ENCODE data around the gene ARHGEF16.
A peak's percentile ranks its signal among the peaks of the same experiment; 100 is the strongest.

The ARHGEF16 gene

GRCh38 chr1:3468236-3469103 is 14.0 kb downstream of the ARHGEF16 start:
- DNase-seq (ENCODE audit: low read depth) = no peak

DNA sequence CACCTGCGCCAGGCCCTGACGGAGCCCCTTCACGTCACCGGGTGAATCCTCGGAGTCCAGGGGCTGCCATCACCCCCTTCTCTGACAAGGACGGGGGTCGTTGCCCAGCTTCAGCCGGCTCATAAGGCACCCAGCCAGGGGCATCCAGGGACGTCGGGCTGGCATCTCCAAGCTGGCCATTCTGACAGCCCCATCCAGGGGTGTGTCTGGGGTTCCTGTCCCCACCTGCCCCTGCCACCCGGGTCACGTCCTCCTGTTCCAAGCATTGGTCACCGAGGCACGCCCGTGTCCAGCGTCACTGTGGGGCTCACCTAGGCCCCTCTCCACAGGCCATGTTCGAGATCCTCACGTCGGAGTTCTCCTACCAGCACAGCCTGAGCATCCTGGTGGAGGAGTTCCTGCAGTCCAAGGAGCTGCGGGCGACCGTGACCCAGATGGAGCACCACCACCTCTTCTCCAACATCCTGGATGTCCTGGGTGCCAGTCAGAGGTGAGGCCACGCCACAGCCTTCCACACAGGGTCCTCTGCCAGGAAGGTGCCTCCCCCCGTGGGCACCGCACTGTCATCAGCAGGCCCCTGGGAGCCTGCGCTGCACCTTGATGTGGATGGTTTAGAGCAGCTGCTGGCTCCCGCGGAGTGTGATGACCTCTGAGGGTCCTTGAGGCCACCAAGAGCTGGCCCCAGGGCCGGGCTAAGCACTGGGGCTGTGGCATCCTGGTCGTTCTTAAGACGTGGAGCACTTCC is 14.8 kb downstream of the ARHGEF16 start:
- no peak for DNase-seq (ENCODE audit: low read depth)

GRCh38 chr1:3469849-3470649 is 15.6 kb downstream of the ARHGEF16 start:
- DNase-seq (ENCODE audit: low read depth) = no peak

DNA sequence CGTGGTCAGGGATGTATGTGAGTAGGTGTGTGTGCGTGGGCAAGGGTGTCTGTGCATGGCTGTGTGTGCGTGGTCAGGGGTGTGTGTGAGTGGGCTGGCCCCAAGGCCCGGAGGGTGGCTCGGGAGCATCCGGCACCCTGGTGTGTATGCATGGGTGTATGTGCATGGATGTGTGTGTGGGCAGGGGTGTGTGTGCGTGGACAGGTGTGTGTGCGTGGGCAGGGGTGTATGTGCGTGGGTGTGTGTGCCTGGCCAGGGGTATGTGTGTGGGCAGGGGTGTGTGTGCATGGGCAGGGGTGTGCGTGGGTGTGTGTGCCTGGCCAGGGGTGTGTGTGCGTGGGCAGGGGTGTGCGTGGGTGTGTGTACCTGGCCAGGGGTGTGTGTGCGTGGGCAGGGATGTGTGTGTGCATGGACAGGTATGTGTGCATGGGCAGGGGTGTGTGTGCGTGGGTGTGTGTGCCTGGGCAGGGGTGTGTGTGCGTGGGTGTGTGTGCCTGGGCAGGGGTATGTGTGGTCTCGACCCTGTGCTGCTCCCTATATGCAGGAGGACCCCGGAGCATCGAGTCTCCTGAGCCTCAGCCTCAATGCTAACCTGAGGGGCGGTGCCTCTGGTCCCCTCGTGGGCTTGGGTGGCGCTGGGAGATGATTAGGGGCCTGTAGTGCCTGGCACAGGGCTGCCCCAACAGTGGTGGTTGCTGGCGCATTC is 16.3 kb downstream of the ARHGEF16 start:
- no peak for DNase-seq (ENCODE audit: low read depth)

DNA sequence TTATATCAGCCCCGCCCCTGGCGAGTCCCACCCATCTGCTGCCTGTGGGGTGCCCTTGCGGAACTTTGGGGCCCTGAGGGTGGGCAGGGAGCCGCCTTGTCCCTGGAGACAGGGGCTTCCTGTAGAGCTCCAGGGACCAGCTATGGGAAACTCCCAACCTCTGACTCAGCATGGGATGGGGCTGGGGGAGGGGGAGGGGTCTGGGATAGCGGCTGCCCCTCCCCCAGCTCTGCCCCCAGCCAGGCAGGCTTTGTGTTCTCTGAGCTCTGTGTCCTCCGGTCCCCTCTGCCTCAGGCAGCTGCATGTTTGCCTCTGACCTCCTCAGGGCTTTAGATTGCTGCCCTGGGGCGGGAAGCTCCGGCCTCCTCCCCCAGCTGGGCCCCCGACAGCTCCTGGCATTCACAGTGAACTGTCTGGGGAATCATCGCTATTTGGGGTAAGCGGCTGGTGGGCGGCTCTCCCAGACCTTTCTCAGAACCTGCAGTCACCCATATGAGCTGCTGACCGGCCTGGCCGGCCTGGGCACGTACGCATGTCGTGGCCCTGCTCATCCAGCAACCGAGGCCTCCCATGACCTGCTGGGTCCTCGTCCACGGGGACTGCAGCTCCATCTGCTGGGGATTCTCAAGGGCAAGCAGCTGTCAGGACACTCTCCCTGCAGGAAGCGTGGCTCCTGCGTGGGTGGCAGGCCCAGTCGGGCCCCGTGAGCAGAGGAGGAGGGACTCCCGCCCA is 17.1 kb downstream of the ARHGEF16 start:
- DNase-seq (ENCODE audit: low read depth) = no peak

DNA sequence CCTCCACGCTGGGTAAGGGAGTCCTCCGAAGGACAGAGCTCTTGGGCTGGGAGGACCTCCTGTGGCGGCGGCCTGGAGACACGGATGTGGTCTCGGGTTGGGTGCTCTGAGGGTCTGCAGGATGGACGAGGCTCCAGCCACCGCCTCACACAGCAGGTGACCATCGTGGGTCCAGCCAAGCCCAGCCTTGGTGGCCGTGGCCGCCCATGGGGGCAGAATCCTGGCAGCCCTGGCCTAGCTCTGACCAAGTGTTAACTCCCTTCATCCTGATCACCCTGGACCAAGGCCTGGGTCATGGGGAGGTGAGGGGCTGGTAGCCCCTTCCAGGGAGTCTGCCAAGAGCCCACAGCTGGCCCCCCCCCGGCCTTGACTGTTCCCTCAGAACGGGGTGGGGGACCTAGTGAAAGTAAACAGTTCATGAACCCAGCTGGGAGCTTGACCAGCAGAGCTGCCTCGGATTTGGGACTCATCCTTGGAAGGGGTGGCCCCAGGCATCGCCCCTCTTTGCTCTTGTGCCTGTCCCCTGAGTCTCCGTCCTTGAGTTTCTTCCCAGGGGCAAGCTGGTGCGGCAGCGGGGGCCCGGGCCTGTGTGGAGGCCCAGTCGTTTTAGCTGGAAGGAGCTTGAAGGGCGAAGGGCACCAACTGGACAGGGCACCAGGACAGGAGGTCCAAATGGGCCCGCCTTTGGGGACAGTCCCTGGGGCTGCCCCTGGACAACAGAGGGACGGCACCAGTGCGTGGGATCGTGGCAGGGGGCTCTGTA is 17.8 kb downstream of the ARHGEF16 start:
- DNase-seq (ENCODE audit: low read depth) = no peak

- no peak for DNase-seq (ENCODE audit: low read depth)
These were observed 18.4 kb downstream of the ARHGEF16 start for GRCh38 chr1:3472906-3473305.

DNA sequence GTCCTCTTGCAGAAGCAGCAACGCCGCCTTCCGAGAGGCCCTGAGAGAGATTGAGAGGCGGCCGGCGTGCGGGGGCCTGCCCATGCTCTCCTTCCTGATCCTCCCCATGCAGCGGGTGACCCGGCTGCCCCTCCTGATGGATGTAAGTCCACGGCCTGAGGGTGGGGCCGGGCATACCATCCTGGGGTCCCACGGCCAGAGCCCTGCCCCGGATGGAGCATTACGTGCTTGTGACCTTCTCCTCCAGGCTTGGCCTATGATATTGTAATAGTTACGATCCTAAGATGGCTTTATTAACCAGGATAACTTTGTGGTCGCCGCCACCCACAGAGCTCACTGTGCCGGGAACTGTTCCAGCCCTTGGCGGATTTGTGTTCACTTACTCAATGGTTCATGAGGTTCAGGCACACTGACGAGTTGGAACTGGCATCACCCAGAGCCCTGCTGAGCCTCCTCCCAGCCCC is 18.9 kb downstream of the ARHGEF16 start:
- peak; percentile 63 for DNase-seq (ENCODE audit: low read depth)

DNA sequence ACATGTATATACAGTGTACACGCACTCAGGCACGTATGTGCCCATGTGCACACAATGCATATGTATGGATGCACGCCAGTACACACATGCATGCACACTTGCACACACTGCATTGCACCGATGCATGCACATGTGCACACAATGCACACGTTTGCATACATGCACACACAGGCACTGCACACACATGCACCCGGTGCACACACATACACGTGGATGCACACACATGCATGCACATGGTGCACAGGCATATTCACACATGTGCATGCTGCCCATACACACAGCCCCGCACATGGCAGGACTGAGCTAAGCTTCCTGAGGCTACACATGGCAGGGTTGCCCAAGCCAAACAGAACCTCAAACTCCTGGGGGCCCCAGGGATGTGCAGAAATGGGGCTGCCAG is 19.6 kb downstream of the ARHGEF16 start:
- no peak for DNase-seq (ENCODE audit: low read depth)

DNA sequence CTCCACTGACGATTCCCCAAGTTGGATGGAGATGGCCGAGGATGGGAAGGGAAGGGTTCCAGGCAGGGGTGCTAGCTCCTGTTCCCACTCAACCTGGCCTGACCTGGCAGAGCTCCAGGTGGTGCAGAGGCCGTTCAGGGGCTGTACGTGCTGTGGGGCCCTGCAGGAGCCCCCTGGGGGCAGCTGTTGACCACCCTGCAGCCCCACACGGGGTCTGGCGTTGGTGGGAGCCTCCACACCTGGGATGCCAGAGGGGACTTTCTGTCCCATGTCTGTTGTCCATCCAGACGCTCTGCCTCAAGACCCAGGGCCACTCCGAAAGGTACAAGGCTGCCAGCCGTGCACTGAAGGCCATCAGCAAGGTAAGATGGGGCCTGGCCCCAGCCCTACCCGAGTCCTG is 20.0 kb downstream of the ARHGEF16 start:
- DNase-seq (ENCODE audit: low read depth) = no peak

GRCh38 chr1:3475839-3476573 is 21.5 kb downstream of the ARHGEF16 start:
- no peak for DNase-seq (ENCODE audit: low read depth)

DNA sequence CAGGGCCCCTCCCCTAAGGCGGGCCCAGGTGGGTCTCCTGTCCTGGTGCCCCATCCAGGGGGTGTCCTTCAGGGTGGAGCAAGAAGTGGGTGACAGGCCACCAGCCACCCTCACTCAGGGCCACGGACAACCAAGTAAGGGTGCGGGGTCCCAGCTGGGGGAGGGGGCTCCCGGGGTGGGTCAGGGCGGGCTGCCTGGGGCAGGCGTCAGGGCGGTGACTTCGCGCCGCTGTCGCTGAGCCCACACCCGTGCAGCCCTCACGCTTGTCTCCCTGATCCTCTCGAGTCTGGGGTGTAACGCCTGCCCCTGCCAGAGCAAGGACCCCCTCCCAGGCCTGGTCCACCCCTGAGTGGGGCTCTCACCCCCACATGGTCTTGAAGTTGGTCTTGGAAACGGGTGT is 22.2 kb downstream of the ARHGEF16 start:
- no peak for DNase-seq (ENCODE audit: low read depth)

DNA sequence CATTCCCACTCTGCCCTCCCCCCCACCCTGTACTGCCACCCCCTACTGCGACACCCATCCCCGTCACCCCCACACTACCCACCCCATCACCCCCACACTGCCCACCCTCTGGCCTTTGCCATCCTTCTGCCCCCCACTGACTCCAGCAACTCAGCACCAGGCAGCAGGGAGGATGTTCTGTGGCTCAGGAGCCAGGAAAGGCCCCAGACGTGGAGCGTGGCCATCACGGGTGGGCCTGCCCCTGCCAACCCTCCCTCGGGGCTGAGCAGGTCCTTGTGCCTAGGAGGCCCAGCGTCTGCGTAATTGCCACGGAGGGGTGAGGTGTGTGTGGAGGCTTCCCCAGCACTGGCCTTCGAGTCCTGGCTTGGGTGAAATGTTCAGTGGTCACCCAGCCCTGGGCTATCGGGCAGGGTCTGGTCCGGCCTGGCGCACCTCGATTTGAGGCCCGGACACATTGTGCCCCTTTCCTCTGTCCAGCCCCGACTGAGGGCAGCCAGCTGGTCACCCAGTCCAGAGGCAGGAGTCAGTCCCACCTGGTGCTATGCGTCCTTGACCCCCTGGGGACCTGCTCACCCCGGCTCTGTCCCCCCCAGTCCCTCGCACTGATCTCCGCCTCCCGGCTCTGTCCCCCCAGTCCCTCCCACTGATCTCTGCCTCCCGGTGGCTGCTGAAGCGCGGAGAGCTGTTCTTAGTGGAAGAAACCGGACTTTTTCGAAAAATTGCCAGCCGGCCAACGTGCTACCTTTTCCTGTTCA is 23.0 kb downstream of the ARHGEF16 start:
- DNase-seq (ENCODE audit: low read depth) = no peak

- no peak for DNase-seq (ENCODE audit: low read depth)
These were observed 23.7 kb downstream of the ARHGEF16 start for GRCh38 chr1:3478187-3478586.

GRCh38 chr1:3479511-3480368 is 25.3 kb downstream of the ARHGEF16 start:
- DNase-seq (ENCODE audit: low read depth) = no peak

GRCh38 chr1:3480369-3480719 is 25.9 kb downstream of the ARHGEF16 start:
- no peak for DNase-seq (ENCODE audit: low read depth)

GRCh38 chr1:3481046-3481445 is 26.6 kb downstream of the ARHGEF16 start:
- DNase-seq (ENCODE audit: low read depth) = no peak

- no peak for DNase-seq (ENCODE audit: low read depth)
These were observed 27.4 kb downstream of the ARHGEF16 start for GRCh38 chr1:3481836-3482375.

Measured in non-pigmented ciliary epithelial cell (primary cell).